MCF 10A (cell line): ENCODE measurements around the gene GPC3. TPM values are rescaled to one million over a fixed set of nuclear protein-coding genes. Genes with fewer than 3 reads are reported as not detected.

Experiments used
- BruUV-seq: library from RNA; stranded (reverse); fragments of 400-500 nt; replicated peaks from 2 replicates; lab custom pipeline; 2021; lab: Mats Ljungman, UMichigan
- CTCF ChIA-PET: fragments of 300-600 bp; sonication (Branson Sonifier 250); formaldehyde crosslinking; extraction: SDS; loops from one replicate; lab custom pipeline; 2021; ENCODE audit warnings: antibody characterized with exemption, inconsistent platforms; lab: Yijun Ruan, JAX
- POLR2A ChIA-PET: fragments of 300-600, 350-650 bp; sonication (Branson Sonifier 250); formaldehyde crosslinking; extraction: SDS; loops from one replicate; lab custom pipeline; 2020; ENCODE audit warnings: antibody characterized with exemption, inconsistent platforms; lab: Yijun Ruan, JAX
- DNase-seq: peaks from one replicate; pipeline ENCODE4 v3.0.0-alpha.2; 2018; ENCODE audit not compliant: unreplicated experiment
- H3K27ac Mint-ChIP-seq: one replicate; pipeline ENCODE4 v1.8.0; 2022; ENCODE audit warnings: mild to moderate bottlenecking, low read depth, mixed read lengths; ENCODE audit not compliant: unreplicated experiment
- H3K27me3 Mint-ChIP-seq: one replicate; pipeline ENCODE4 v1.8.0; 2022; ENCODE audit warnings: mixed read lengths; ENCODE audit not compliant: insufficient read depth, unreplicated experiment
- H3K36me3 Mint-ChIP-seq: one replicate; pipeline ENCODE4 v1.8.0; 2022; ENCODE audit warnings: mild to moderate bottlenecking, moderate library complexity, mixed read lengths; ENCODE audit not compliant: insufficient read depth, unreplicated experiment
- H3K4me1 Mint-ChIP-seq: one replicate; pipeline ENCODE4 v1.8.0; 2022; ENCODE audit warnings: mixed read lengths; ENCODE audit not compliant: insufficient read depth, unreplicated experiment
- H3K4me3 Mint-ChIP-seq: one replicate; pipeline ENCODE4 v1.8.0; 2022; ENCODE audit warnings: mild to moderate bottlenecking, moderate library complexity, mixed read lengths; ENCODE audit not compliant: unreplicated experiment
- H3K9me3 Mint-ChIP-seq: one replicate; pipeline ENCODE4 v1.8.0; 2022; ENCODE audit warnings: mixed read lengths; ENCODE audit not compliant: unreplicated experiment
- CTCF ChIP-seq: fragments of 200-600 bp; IDR thresholded peaks from one replicate; pipeline ENCODE4 v1.8.0; 2022; ENCODE audit warnings: antibody characterized with exemption, mild to moderate bottlenecking; ENCODE audit not compliant: unreplicated experiment
- intact Hi-C: fragments of 100-400 bp; cut with micrococcal nuclease; formaldehyde crosslinking; loops from 2 replicates; pipeline ENCODE4 v1.14.1; 2022
- total RNA-seq: library from RNA; stranded (reverse); gene quantifications from 2 replicates; pipeline ENCODE4 v1.2.3, GENCODE V29; 2022

Gene GPC3
- total RNA-seq, 1 experiment from 2014 or later = 0.37 TPM

GRCh38 chrX:133587071-133587470 is 398.3 kb downstream of the GPC3 start:
- intact Hi-C loops = no loop called here
- no peak for TF ChIP-seq CTCF
- BruUV-seq = no TSS peak
- ChIA-PET CTCF (interaction anchor here (0.7 kb wide), 1 partner anchor 39 kb away, joined by 3 read pairs; no protein-coding TSS in a partner anchor), POLR2A (no interaction called here)
- no peak overlapping the region for H3K27ac Mint-ChIP-seq
- DNase-seq = no peak
- peaks cover 87% of the 10 kb centered on the region for H3K27me3 Mint-ChIP-seq
- no peaks in the 10 kb centered on the region for H3K4me1 Mint-ChIP-seq
- no peaks in the 10 kb centered on the region for H3K36me3 Mint-ChIP-seq
- no peak overlapping the region for H3K4me3 Mint-ChIP-seq
- H3K9me3 Mint-ChIP-seq = no peaks in the 10 kb centered on the region

- POLR2A ChIA-PET = no interaction called here
- peaks cover 90% of the 10 kb centered on the region for H3K27me3 Mint-ChIP-seq
- BruUV-seq = no TSS peak
Observed at GRCh38 chrX:133586443-133586842, 399.0 kb downstream of the GPC3 start.

GRCh38 chrX:133583825-133584224 is 401.6 kb downstream of the GPC3 start:
- peaks cover 89% of the 10 kb centered on the region for H3K27me3 Mint-ChIP-seq
- POLR2A ChIA-PET = no interaction called here
- CTCF ChIA-PET = no interaction called here
- no peaks in the 10 kb centered on the region for H3K9me3 Mint-ChIP-seq
- intact Hi-C loops = no loop called here
- H3K4me1 Mint-ChIP-seq = no peaks in the 10 kb centered on the region
- H3K36me3 Mint-ChIP-seq = no peaks in the 10 kb centered on the region
- DNase-seq = no peak
- BruUV-seq = no TSS peak
- no peak overlapping the region for H3K4me3 Mint-ChIP-seq
- TF ChIP-seq CTCF = no peak
- H3K27ac Mint-ChIP-seq = no peak overlapping the region

More at GRCh38 chrX:133586443-133586842, 399.0 kb downstream of the GPC3 start:
- H3K9me3 Mint-ChIP-seq = no peaks in the 10 kb centered on the region
- no peaks in the 10 kb centered on the region for H3K4me1 Mint-ChIP-seq
- H3K36me3 Mint-ChIP-seq = no peaks in the 10 kb centered on the region
- H3K27ac Mint-ChIP-seq = no peak overlapping the region
- intact Hi-C loops = no loop called here
- no peak overlapping the region for H3K4me3 Mint-ChIP-seq
- CTCF ChIA-PET = interaction anchor here (0.5 to 0.7 kb wide), 2 partner anchors 39 to 538 kb away, joined by 3 read pairs; no protein-coding TSS in a partner anchor
- TF ChIP-seq CTCF = no peak
- DNase-seq = no peak

GRCh38 chrX:133580625-133581024 is 404.8 kb downstream of the GPC3 start:
- peak; percentile 17 for DNase-seq
- Mint-ChIP-seq H3K36me3 (no peaks in the 10 kb centered on the region), H3K4me1 (no peaks in the 10 kb centered on the region), H3K27me3 (peaks cover 88% of the 10 kb centered on the region), H3K4me3 (no peak overlapping the region), H3K9me3 (no peaks in the 10 kb centered on the region), H3K27ac (no peak overlapping the region)
- TF ChIP-seq CTCF = no peak
- BruUV-seq = no TSS peak
- intact Hi-C loops = no loop called here
- CTCF ChIA-PET = no interaction called here
- POLR2A ChIA-PET = no interaction called here
